Measurements from ENCODE around the gene AP1G1.

DNA sequence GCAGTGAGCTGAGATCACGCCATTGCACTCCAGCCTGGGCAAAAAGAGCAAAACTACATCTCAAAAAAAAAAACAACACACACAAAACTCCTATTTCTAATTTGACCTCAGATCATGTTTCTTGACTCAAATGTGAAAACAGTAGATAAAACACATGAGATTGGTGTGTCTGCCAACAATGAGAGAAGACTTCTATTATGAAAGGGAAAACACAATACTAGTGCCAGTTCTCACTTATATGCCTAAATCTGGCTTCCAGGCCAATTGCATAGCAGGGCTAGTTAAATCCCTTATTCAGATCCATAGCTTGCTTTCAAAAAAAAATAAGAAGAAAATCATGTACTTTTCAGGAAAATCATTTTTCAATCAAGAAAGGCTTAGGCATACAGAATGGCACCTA is 39.4 kb downstream of the AP1G1 start:
- TF ChIP-seq, protein P1, sequence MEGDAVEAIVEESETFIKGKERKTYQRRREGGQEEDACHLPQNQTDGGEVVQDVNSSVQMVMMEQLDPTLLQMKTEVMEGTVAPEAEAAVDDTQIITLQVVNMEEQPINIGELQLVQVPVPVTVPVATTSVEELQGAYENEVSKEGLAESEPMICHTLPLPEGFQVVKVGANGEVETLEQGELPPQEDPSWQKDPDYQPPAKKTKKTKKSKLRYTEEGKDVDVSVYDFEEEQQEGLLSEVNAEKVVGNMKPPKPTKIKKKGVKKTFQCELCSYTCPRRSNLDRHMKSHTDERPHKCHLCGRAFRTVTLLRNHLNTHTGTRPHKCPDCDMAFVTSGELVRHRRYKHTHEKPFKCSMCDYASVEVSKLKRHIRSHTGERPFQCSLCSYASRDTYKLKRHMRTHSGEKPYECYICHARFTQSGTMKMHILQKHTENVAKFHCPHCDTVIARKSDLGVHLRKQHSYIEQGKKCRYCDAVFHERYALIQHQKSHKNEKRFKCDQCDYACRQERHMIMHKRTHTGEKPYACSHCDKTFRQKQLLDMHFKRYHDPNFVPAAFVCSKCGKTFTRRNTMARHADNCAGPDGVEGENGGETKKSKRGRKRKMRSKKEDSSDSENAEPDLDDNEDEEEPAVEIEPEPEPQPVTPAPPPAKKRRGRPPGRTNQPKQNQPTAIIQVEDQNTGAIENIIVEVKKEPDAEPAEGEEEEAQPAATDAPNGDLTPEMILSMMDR (conservative IDR thresholded peaks at IDR 0.05; ENCODE audit: low read depth, low read length): no peak
- TF ChIP-seq EZH2phosphoT487 (IDR thresholded peaks at IDR 0.05; ENCODE audit: borderline replicate concordance, low read length): no peak

All from PC-3 (cell line).